Heart right ventricle (tissue), 16 donors: ENCODE results near the gene UBQLN3. TPM values are rescaled to one million over a fixed set of nuclear protein-coding genes. Genes with fewer than 3 reads are reported as not detected.

ENCODE experiments used
- ATAC-seq, 8 donors: fragments of 200-7000 bp; cut with Tn5 transposase; one replicate each; pipeline ENCODE4 v1.9.1; 2020; ENCODE audit warnings: mild to moderate bottlenecking in 8 of 8, moderate library complexity in 8 of 8, moderate number of reproducible peaks in 1 of 8
- DNase-seq, 2 donors: peaks; one replicate each; pipeline ENCODE4 v3.0.0-alpha.2; 2020
- H3K27ac ChIP-seq, 10 donors: fragments of 200-600 bp; sonication (generic) in 2 of 10; one replicate each; pipeline versions ENCODE4 v1.5.0 to v1.8.0; 2020 to 2022; ENCODE audit warnings: mild to moderate bottlenecking in 3 of 10
- H3K27me3 ChIP-seq, 7 donors: fragments of 200-600 bp; one replicate each; pipeline ENCODE4 v1.8.0; 2021 to 2022; ENCODE audit warnings: mild to moderate bottlenecking in 2 of 7
- H3K36me3 ChIP-seq, 9 donors: fragments of 200-600 bp; sonication (generic) in 1 of 9; one replicate each; pipeline versions ENCODE4 v1.5.0 to v1.8.0; 2020 to 2022; ENCODE audit warnings: mild to moderate bottlenecking in 2 of 9
- H3K4me1 ChIP-seq, 9 donors: fragments of 200-600 bp; sonication (generic) in 1 of 9; one replicate each; pipeline versions ENCODE4 v1.5.0 to v1.8.0; 2020 to 2022; ENCODE audit warnings: mild to moderate bottlenecking in 4 of 9
- H3K4me3 ChIP-seq, 10 donors: fragments of 200-600 bp; sonication (generic) in 2 of 10; one replicate each; pipeline versions ENCODE4 v1.5.0 to v1.8.0; 2020 to 2022; ENCODE audit warnings: mild to moderate bottlenecking in 7 of 10, moderate library complexity in 2 of 10
- H3K9me3 ChIP-seq, 11 donors: fragments of 200-600 bp in 10 of 11; sonication (generic) in 2 of 11; one replicate each; pipeline versions ENCODE4 v1.5.0 to v1.8.0; 2013 to 2022; ENCODE audit warnings: mild to moderate bottlenecking in 2 of 11, control low read depth in 1 of 11, moderate library complexity in 1 of 11
- CTCF ChIP-seq, 9 donors: fragments of 200-600 bp; sonication (generic) in 2 of 9; IDR thresholded peaks; one replicate each; pipeline versions ENCODE4 v1.5.0 to v1.8.0; 2021 to 2022; ENCODE audit warnings: antibody characterized with exemption in 9 of 9, mild to moderate bottlenecking in 5 of 9, moderate library complexity in 1 of 9
- WGBS, 2 donors: extraction: QIAGEN DNeasy Blood & Tissue Kit; methylation state at CpG; one replicate each; pipeline ENCODE4 v1.1.7; 2013; ENCODE audit warnings: inconsistent platforms in 1 of 2; 5-methylcytosine and 5-hydroxymethylcytosine counted together
- intact Hi-C, 10 donors: fragments of 100-400 bp; cut with DNase I; formaldehyde crosslinking; loops; one replicate each; pipeline versions ENCODE4 v1.11.1 to v1.14.2; 2022
- polyA plus RNA-seq, 2 donors: library from polyadenylated mRNA; stranded (reverse); fragments of 200-250 nt; gene quantifications; one replicate each; pipeline ENCODE4 v1.2.3, GENCODE V29; 2013
- total RNA-seq, 10 donors: library from RNA; stranded (reverse); fragmentation: NEBNext Ultra II Directional in 3 of 10; extraction: Animal tissue kit (Norgen Biotek cat#: 25700) in 3 of 10; gene quantifications; one replicate each; pipeline versions ENCODE4 v1.2.1 to v1.2.4, GENCODE V29; 2021 to 2023
- donor health status: Arrhythmogenic right ventricular cardiomyopathy.
- donor health status: ischemic (EF 13 %, LVEDD 7.1; RV severe dilation, severe dysfunction).
- donor health status: healthy with polysubstance abuse.
- donor health status: DM: no; HTN: yes; CAD: no.
- donor health status: DM: no; HTN: no; CAD: no.
- donor health status: ischemic (EF 25% LVEDD 6.9; RV normal size, moderate dysfunction).
- donor health status: ischemic (EF 25% LVEDD 5.7; RV mildly dilated, moderate dysfunction).
- donor health status: healthy.
- donor health status: DM: yes; HTN: yes; CAD: no.
- donor health status: Ischemic cardiomyopathy.
- donor health status: ischemic (EF 35%, LVEDD 5.7; RV mildly dilated, moderate dysfunction).
- donor health status: nonischemic (EF 11% LVEDD 7.7; RV severe dilation, severe dysfunction).
- donor health status: DM: yes; HTN: yes; CAD: no.
- donor health status: PGD.
- donor health status: ischemic (EF 29% LVEDD 5.4; RV normal size, mild dysfunction).
- donor health status: nonischemic (EF 23%, LVEDD 6.1; RV moderate dilation, normal function).

The UBQLN3 gene
- total and polyA plus RNA-seq, 12 donors, result 0.20 to 0.32 (median 0.24) TPM; not detected in 9

GRCh38 chr11:5528495-5528894 is 18.7 kb upstream of the UBQLN3 start:
- H3K4me1 ChIP-seq, result peaks cover 0 to 17% (median 0%) of the 10 kb centered on the region in 9 donors
- H3K4me3 ChIP-seq, result no peak overlapping the region
- H3K36me3 ChIP-seq, result no peaks in the 10 kb centered on the region
- DNase-seq (no peak), ATAC-seq (peak in 4 of 8 donors; percentile 59 to 84 (median 71))
- H3K27me3 ChIP-seq, result peaks cover 0 to 4% (median 0%) of the 10 kb centered on the region in 7 donors
- no peaks in the 10 kb centered on the region for H3K9me3 ChIP-seq
- 24 to 43% methylated on average over 1 of the region's 1 CpG for WGBS, 2 donors
- intact Hi-C loops, result no loop called here
- no peak for TF ChIP-seq CTCF (IDR thresholded peaks at IDR 0.05)
- H3K27ac ChIP-seq, result peak overlapping the region in 3 of 10 donors; percentile 37 to 70 (median 56)

DNA sequence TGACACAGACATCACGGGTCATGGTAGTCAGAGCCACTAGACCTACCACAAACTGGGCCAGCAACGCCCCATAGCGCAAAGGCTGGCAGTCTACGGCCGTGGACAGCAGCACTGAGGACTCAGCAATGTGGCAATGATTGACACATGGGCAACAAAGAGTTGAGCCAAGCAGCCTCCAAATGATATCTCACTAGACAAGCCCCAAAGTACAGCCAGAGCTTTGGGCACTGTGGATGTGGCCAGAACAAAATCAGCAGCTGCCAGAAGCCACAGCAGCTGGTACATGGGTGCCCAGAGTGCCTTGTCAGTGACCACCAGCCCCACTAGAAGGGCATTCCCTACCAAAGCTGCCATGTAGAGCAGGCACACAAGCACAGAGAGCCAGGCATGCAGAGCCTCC is 18.0 kb upstream of the UBQLN3 start:
- no peak overlapping the region for H3K4me3 ChIP-seq
- DNase-seq, result no peak
- 92 to 96% methylated on average over 5 of the region's 5 CpGs for WGBS, 2 donors
- peaks cover 0 to 17% (median 0%) of the 10 kb centered on the region in 9 donors for H3K4me1 ChIP-seq
- ATAC-seq, result no peak
- H3K9me3 ChIP-seq, result no peaks in the 10 kb centered on the region
- no peak for TF ChIP-seq CTCF (IDR thresholded peaks at IDR 0.05)
- intact Hi-C loops, result no loop called here
- peak overlapping the region in 1 of 10 donors; percentile 24 for H3K27ac ChIP-seq
- peaks cover 0 to 4% (median 0%) of the 10 kb centered on the region in 7 donors for H3K27me3 ChIP-seq
- H3K36me3 ChIP-seq, result no peaks in the 10 kb centered on the region

- intact Hi-C loops, result no loop called here
- peaks cover 0 to 4% (median 0%) of the 10 kb centered on the region in 7 donors for H3K27me3 ChIP-seq
- H3K4me3 ChIP-seq, result no peak overlapping the region
- no peaks in the 10 kb centered on the region for H3K9me3 ChIP-seq
- no peak for ATAC-seq
- no peak for TF ChIP-seq CTCF (IDR thresholded peaks at IDR 0.05)
- DNase-seq, result no peak
- H3K27ac ChIP-seq, result no peak overlapping the region
- WGBS, 2 donors, result 69 to 74% methylated on average over 3 of the region's 3 CpGs
- peaks cover 0 to 17% (median 0%) of the 10 kb centered on the region in 9 donors for H3K4me1 ChIP-seq
- H3K36me3 ChIP-seq, result no peaks in the 10 kb centered on the region
These were observed 15.0 kb upstream of the UBQLN3 start for GRCh38 chr11:5524756-5525155.

- H3K27ac ChIP-seq, result no peak overlapping the region
- peaks cover 0 to 4% (median 0%) of the 10 kb centered on the region in 7 donors for H3K27me3 ChIP-seq
- H3K9me3 ChIP-seq, result no peaks in the 10 kb centered on the region
- no peak for ATAC-seq
- no peaks in the 10 kb centered on the region for H3K36me3 ChIP-seq
- TF ChIP-seq CTCF (IDR thresholded peaks at IDR 0.05), result no peak
- no peak for DNase-seq
- WGBS, 2 donors, result 65 to 78% methylated on average over 2 of the region's 2 CpGs
- no peak overlapping the region for H3K4me3 ChIP-seq
- H3K4me1 ChIP-seq, result no peaks in the 10 kb centered on the region
- intact Hi-C loops, result no loop called here
These were observed 12.6 kb upstream of the UBQLN3 start for GRCh38 chr11:5522308-5522707.
